Fibroblast of skin of abdomen (primary cell): ENCODE data around the gene KRTAP3-3.
A peak's percentile ranks its signal among the peaks of the same experiment; 100 is the strongest.

Experiments used
- DNase-seq: peaks from one replicate; pipeline ENCODE4 v3.0.0-alpha.2; 2013

The KRTAP3-3 gene

GRCh38 chr17:40958086-40958953, 35.6 kb downstream of the KRTAP3-3 start:
- no peak for DNase-seq

- DNase-seq = peak; percentile 97
These were observed 37.3 kb downstream of the KRTAP3-3 start for GRCh38 chr17:40956401-40957254.

- DNase-seq = peak; percentile 78
These were observed 40.1 kb downstream of the KRTAP3-3 start for GRCh38 chr17:40953881-40954280.

- DNase-seq = peak; percentile 85
These were observed 41.3 kb downstream of the KRTAP3-3 start for GRCh38 chr17:40952661-40953060.

GRCh38 chr17:40952154-40952553, 41.8 kb downstream of the KRTAP3-3 start:
- DNase-seq = no peak

GRCh38 chr17:40951011-40951622, 42.8 kb downstream of the KRTAP3-3 start:
- no peak for DNase-seq

GRCh38 chr17:40950176-40950575, 43.8 kb downstream of the KRTAP3-3 start:
- DNase-seq = no peak

GRCh38 chr17:40949418-40949817, 44.5 kb downstream of the KRTAP3-3 start:
- no peak for DNase-seq

GRCh38 chr17:40947929-40948328, 46.0 kb downstream of the KRTAP3-3 start:
- DNase-seq = no peak

- DNase-seq = no peak
These were observed 48.5 kb downstream of the KRTAP3-3 start for GRCh38 chr17:40945414-40945813.

GRCh38 chr17:40944531-40944930, 49.4 kb downstream of the KRTAP3-3 start:
- DNase-seq = no peak
